Vagina (tissue), 2 donors: ENCODE results near the gene BRD7.

Experiments used
- POLR2A ChIP-seq, 2 donors: fragments of 450-650 bp; IDR thresholded peaks; one replicate each; pipeline ENCODE4 v1.6.1; 2017; ENCODE audit warnings: antibody characterized with exemption in 2 of 2, mild to moderate bottlenecking in 2 of 2, moderate library complexity in 2 of 2
- POLR2AphosphoS5 ChIP-seq, 2 donors: sonication (generic); formaldehyde crosslinking; IDR thresholded peaks; one replicate each; pipeline ENCODE4 v1.9.0; 2017; ENCODE audit warnings: antibody characterized with exemption in 2 of 2, mild to moderate bottlenecking in 2 of 2, low read depth in 1 of 2; ENCODE audit not compliant: insufficient read depth in 1 of 2
- TF ChIP-seq, protein P1 (sequence below), 3 experiments: fragments of 450-650 bp in 2 of 3; fragments of 200-600 bp in 1 of 3; sonication (generic) in 1 of 3; IDR thresholded peaks; one replicate each; pipeline ENCODE4 v1.5.1; 2017 to 2019; ENCODE audit warnings: antibody characterized with exemption in 3 of 3, mild to moderate bottlenecking in 2 of 3, moderate library complexity in 2 of 3

DNA sequence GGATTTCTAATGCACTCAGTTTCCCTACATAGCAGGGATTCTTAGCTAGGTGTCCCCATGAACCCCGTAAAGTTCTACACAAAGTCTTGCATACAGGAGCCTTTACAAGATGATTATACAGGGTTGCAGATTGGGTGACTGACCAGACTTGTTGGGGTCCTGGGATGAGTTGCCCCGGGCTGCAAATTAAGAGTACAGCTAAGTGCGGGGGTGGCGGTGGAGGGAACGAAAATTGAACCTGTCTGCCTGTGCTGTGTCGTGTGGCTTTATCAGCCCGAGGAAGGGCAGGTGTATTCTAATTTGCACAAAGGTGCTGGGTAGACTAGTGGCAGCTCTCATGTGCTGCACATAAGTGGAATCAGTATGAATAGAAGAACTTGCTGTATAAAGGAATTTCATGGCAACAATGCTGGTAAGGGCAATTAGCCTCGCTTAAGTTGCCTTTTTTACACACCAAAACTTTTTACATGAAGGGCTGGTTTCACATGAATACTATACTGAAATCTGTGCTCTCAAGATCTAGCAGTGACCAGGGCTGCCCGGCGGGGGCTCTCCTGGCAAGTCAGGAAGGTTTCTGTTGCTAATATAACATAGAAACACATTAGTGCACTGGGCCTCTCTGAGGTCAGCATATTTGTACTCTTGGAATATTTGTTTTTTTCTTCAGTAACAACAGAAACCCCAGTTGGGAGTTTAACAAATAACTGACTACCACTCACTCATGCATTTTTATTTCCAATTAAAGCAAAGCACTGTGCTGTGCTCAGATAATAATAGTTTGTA is 51.7 kb downstream of the BRD7 start:
- TF ChIP-seq, protein P1, sequence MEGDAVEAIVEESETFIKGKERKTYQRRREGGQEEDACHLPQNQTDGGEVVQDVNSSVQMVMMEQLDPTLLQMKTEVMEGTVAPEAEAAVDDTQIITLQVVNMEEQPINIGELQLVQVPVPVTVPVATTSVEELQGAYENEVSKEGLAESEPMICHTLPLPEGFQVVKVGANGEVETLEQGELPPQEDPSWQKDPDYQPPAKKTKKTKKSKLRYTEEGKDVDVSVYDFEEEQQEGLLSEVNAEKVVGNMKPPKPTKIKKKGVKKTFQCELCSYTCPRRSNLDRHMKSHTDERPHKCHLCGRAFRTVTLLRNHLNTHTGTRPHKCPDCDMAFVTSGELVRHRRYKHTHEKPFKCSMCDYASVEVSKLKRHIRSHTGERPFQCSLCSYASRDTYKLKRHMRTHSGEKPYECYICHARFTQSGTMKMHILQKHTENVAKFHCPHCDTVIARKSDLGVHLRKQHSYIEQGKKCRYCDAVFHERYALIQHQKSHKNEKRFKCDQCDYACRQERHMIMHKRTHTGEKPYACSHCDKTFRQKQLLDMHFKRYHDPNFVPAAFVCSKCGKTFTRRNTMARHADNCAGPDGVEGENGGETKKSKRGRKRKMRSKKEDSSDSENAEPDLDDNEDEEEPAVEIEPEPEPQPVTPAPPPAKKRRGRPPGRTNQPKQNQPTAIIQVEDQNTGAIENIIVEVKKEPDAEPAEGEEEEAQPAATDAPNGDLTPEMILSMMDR (IDR thresholded peaks at IDR 0.05), result no peak
- no peak for TF ChIP-seq POLR2AphosphoS5 (IDR thresholded peaks at IDR 0.05; ENCODE audit: insufficient read depth in 1 of 2, low read depth in 1 of 2)
- no peak for TF ChIP-seq POLR2A (IDR thresholded peaks at IDR 0.05)
